ENCODE data around the gene MARCKSL1.

The MARCKSL1 gene

GRCh38 chr1:32342704-32343103 is 6.7 kb upstream of the MARCKSL1 start:
- H3K9me3 ChIP-seq, result no peaks in the 10 kb centered on the region
- no peak for TF ChIP-seq CTCF (IDR thresholded peaks at IDR 0.05; ENCODE audit: low read depth, low read length)
- H3K4me1 ChIP-seq, result no peaks in the 10 kb centered on the region
- no peak overlapping the region for H3K4me3 ChIP-seq (ENCODE audit: low read depth, low read length)
- no peaks in the 10 kb centered on the region for H3K27me3 ChIP-seq
- no peaks in the 10 kb centered on the region for H3K36me3 ChIP-seq
- DNase-seq, result no peak

- Histone ChIP-seq H3K27me3 (no peaks in the 10 kb centered on the region), H3K4me3 (ENCODE audit: low read depth, low read length) (no peak overlapping the region), H3K9me3 (no peaks in the 10 kb centered on the region), H3K4me1 (no peaks in the 10 kb centered on the region), H3K36me3 (no peaks in the 10 kb centered on the region)
- DNase-seq, result no peak
- no peak for TF ChIP-seq CTCF (IDR thresholded peaks at IDR 0.05; ENCODE audit: low read depth, low read length)
Observed at GRCh38 chr1:32341971-32342370, 5.9 kb upstream of the MARCKSL1 start.

GRCh38 chr1:32341186-32341757 is 5.2 kb upstream of the MARCKSL1 start:
- Histone ChIP-seq H3K9me3 (no peaks in the 10 kb centered on the region), H3K4me1 (no peaks in the 10 kb centered on the region), H3K36me3 (no peaks in the 10 kb centered on the region), H3K4me3 (ENCODE audit: low read depth, low read length) (no peak overlapping the region), H3K27me3 (no peaks in the 10 kb centered on the region)
- DNase-seq, result no peak
- TF ChIP-seq CTCF (IDR thresholded peaks at IDR 0.05; ENCODE audit: low read depth, low read length), result no peak

GRCh38 chr1:32339363-32339978 is 3.4 kb upstream of the MARCKSL1 start:
- no peak for TF ChIP-seq CTCF (IDR thresholded peaks at IDR 0.05; ENCODE audit: low read depth, low read length)
- Histone ChIP-seq H3K4me3 (ENCODE audit: low read depth, low read length) (no peak overlapping the region), H3K36me3 (no peaks in the 10 kb centered on the region; the same call in 1 of the 2 replicates), H3K4me1 (no peaks in the 10 kb centered on the region), H3K9me3 (no peaks in the 10 kb centered on the region), H3K27me3 (no peaks in the 10 kb centered on the region)
- DNase-seq, result no peak

GRCh38 chr1:32338637-32339145 is 2.7 kb upstream of the MARCKSL1 start:
- Histone ChIP-seq H3K4me1 (no peaks in the 10 kb centered on the region), H3K27me3 (no peaks in the 10 kb centered on the region), H3K9me3 (no peaks in the 10 kb centered on the region), H3K4me3 (ENCODE audit: low read depth, low read length) (no peak overlapping the region), H3K36me3 (peaks cover 4% of the 10 kb centered on the region)
- no peak for DNase-seq
- TF ChIP-seq CTCF (IDR thresholded peaks at IDR 0.05; ENCODE audit: low read depth, low read length), result no peak

Measured in BE2C (cell line).